Keratinocyte (primary cell): ENCODE results near the gene NLGN2. TPM values are rescaled to one million over a fixed set of nuclear protein-coding genes. Genes with fewer than 3 reads are reported as not detected.

Source experiments
- DNase-seq: peaks from one replicate; pipeline ENCODE4 v3.0.0-alpha.2; 2011; ENCODE audit warnings: low read depth, missing footprints, low spot score
- FAIRE-seq: peaks from 2 replicates; lab custom pipeline; 2011; peaks lifted over from hg19 to GRCh38; lab: Jason Lieb, UNC
- H2AFZ ChIP-seq: 2 replicates; pipeline ENCODE4 v1.6.0; 2012; ENCODE audit warnings: low read length, control low read depth, inconsistent platforms; ENCODE audit not compliant: control insufficient read depth
- H3K27ac ChIP-seq: 2 replicates; pipeline ENCODE4 v1.5.1; 2011; ENCODE audit warnings: low read length; ENCODE audit not compliant: control insufficient read depth, insufficient read depth
- H3K27me3 ChIP-seq: 3 replicates; pipeline ENCODE4 v1.6.0; 2011; ENCODE audit warnings: low read length; ENCODE audit not compliant: control insufficient read depth, insufficient read depth; ENCODE audit errors: extremely low read depth
- H3K36me3 ChIP-seq, 2 experiments: 2 replicates in 1 of 2; 3 replicates in 1 of 2; pipeline ENCODE4 v1.5.1; 2011; ENCODE audit warnings: low read length in 2 of 2, mild to moderate bottlenecking in 1 of 2; ENCODE audit not compliant: control insufficient read depth in 2 of 2, insufficient read depth in 2 of 2; ENCODE audit errors: extremely low read depth in 1 of 2
- H3K4me1 ChIP-seq: 3 replicates; pipeline ENCODE4 v1.5.1; 2011; ENCODE audit warnings: low read length; ENCODE audit not compliant: control insufficient read depth, insufficient read depth; ENCODE audit errors: extremely low read depth
- H3K4me2 ChIP-seq: 3 replicates; pipeline ENCODE4 v1.6.0; 2011; ENCODE audit warnings: low read depth, low read length; ENCODE audit not compliant: control insufficient read depth, insufficient read depth; ENCODE audit errors: extremely low read depth
- H3K4me3 ChIP-seq, 3 experiments: fragments of 200-600 bp in 1 of 3; sonication (generic) in 1 of 3; 2 replicates in 2 of 3; 3 replicates in 1 of 3; pipeline ENCODE4 v1.5.1; 2011 to 2016; ENCODE audit warnings: low read length in 3 of 3, mild to moderate bottlenecking in 3 of 3, control low read depth in 2 of 3, inconsistent platforms in 1 of 3, low read depth in 1 of 3, mixed read lengths in 1 of 3, mixed run types in 1 of 3, moderate library complexity in 1 of 3; ENCODE audit not compliant: control insufficient read depth in 2 of 3, insufficient read depth in 2 of 3; ENCODE audit errors: extremely low read depth in 1 of 3
- H3K79me2 ChIP-seq: 2 replicates; pipeline ENCODE4 v1.6.0; 2012; ENCODE audit warnings: low read length; ENCODE audit not compliant: control insufficient read depth, insufficient read depth
- H3K9ac ChIP-seq: 3 replicates; pipeline ENCODE4 v1.6.0; 2011; ENCODE audit warnings: low read length; ENCODE audit not compliant: control insufficient read depth, insufficient read depth; ENCODE audit errors: extremely low read depth
- H3K9me1 ChIP-seq: 3 replicates; pipeline ENCODE4 v1.6.0; 2011; ENCODE audit warnings: low read length; ENCODE audit not compliant: control insufficient read depth, insufficient read depth; ENCODE audit errors: extremely low read depth
- H3K9me3 ChIP-seq: 2 replicates; pipeline ENCODE4 v1.5.1; 2012; ENCODE audit warnings: low read depth, low read length; ENCODE audit not compliant: control insufficient read depth
- H4K20me1 ChIP-seq: 3 replicates; pipeline ENCODE4 v1.6.0; 2011; ENCODE audit warnings: low read length; ENCODE audit not compliant: control insufficient read depth, insufficient read depth; ENCODE audit errors: extremely low read depth
- CTCF ChIP-seq, 3 experiments: IDR thresholded peaks in 1 of 3; conservative IDR thresholded peaks in 1 of 3; optimal IDR thresholded peaks in 1 of 3; 2 replicates in 2 of 3; 3 replicates in 1 of 3; pipeline versions ENCODE3 to v1.5.1; 2011; ENCODE audit warnings: low read length in 3 of 3, mild to moderate bottlenecking in 3 of 3, moderate library complexity in 2 of 3, control low read depth in 1 of 3, inconsistent platforms in 1 of 3; ENCODE audit not compliant: insufficient read depth in 2 of 3; ENCODE audit errors: extremely low read depth in 1 of 3
- EZH2 ChIP-seq: IDR thresholded peaks from one replicate; pipeline ENCODE4 v1.6.1; 2012; ENCODE audit warnings: inconsistent platforms, mild to moderate bottlenecking, low read length, moderate library complexity
- dilution Hi-C: fragments of 300-500 bp; cut with MboI; formaldehyde crosslinking; loops from one replicate; pipeline ENCODE4 v1.7.0; 2020; ENCODE audit warnings: low sequenced_read_pairs; ENCODE audit not compliant: extremely low pct_ligation_motif_present
- polyA plus RNA-seq, 5 experiments: library from polyadenylated mRNA; depleted of rRNA in 3 of 5; stranded (reverse) in 3 of 5; stranded (forward) in 1 of 5; unstranded in 1 of 5; fragments of >200 nt; gene quantifications; 1 replicate in 1 of 5; 2 replicates in 3 of 5; 3 replicates in 1 of 5; pipeline versions ENCODE4 v1.2.1 to v1.2.3, GENCODE V29; 2011 to 2012; ENCODE audit warnings: missing spikeins in 2 of 5, low read depth in 1 of 5, low replicate concordance in 1 of 5

NLGN2 gene
- polyA plus RNA-seq, 1 donor (not counting 4 experiments of a cell fraction or from before 2014, with no cell fraction given), result 2.5 TPM

DNA sequence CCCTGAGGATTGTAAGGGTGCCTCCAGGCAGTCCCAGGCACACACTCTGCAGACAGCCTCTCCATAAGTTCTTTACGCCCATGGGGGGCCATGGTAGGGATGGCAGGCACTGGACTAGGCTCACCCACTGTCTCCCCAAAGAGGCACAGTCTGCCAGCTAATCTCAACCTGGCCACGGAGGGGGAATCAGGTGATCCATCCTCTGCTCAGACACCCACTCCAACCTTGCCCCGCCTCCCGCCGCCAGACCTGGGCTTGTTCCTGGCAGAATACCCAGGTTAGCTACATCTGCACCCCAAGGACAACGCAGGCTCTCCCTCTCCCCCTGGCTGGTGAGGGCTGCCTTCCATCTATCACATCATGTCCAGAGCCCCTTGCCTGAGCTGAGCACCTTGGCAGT lies 1.2 kb downstream of the NLGN2 start:
- no peaks in the 10 kb centered on the region for H3K9me1 ChIP-seq
- no peaks in the 10 kb centered on the region for H3K9me3 ChIP-seq
- DNase-seq, result no peak
- no peak overlapping the region for H3K9ac ChIP-seq
- no peaks in the 10 kb centered on the region for H3K27me3 ChIP-seq
- no peak overlapping the region for H3K4me3 ChIP-seq
- H4K20me1 ChIP-seq, result no peaks in the 10 kb centered on the region
- H3K27ac ChIP-seq, result no peak overlapping the region
- no peak overlapping the region for H3K4me2 ChIP-seq
- no peak overlapping the region for H2AFZ ChIP-seq
- peaks cover 16% of the 10 kb centered on the region for H3K4me1 ChIP-seq
- H3K36me3 ChIP-seq, result peaks cover 0 to 4% of the 10 kb centered on the region in 2 experiments
- TF ChIP-seq CTCF (optimal IDR thresholded peaks at IDR 0.05 in 1 of 3, IDR thresholded peaks at IDR 0.05 in 1 of 3, conservative IDR thresholded peaks at IDR 0.05 in 1 of 3; ENCODE audit: extremely low read depth in 1 of 3, insufficient read depth in 2 of 3, low read length in 3 of 3), result no peak
- TF ChIP-seq EZH2, result no peak
- no peak for FAIRE-seq
- dilution Hi-C loops, result no loop called here
- no peaks in the 10 kb centered on the region for H3K79me2 ChIP-seq

- H3K9me1 ChIP-seq, result no peaks in the 10 kb centered on the region
- no peak for TF ChIP-seq EZH2
- TF ChIP-seq CTCF (optimal IDR thresholded peaks at IDR 0.05 in 1 of 3, IDR thresholded peaks at IDR 0.05 in 1 of 3, conservative IDR thresholded peaks at IDR 0.05 in 1 of 3; ENCODE audit: extremely low read depth in 1 of 3, insufficient read depth in 2 of 3, low read length in 3 of 3), result no peak
- H3K36me3 ChIP-seq, result peaks cover 0 to 4% of the 10 kb centered on the region in 2 experiments
- no peaks in the 10 kb centered on the region for H3K27me3 ChIP-seq
- H4K20me1 ChIP-seq, result no peaks in the 10 kb centered on the region
- DNase-seq (no peak), FAIRE-seq (no peak)
- H3K79me2 ChIP-seq, result no peaks in the 10 kb centered on the region
- no peaks in the 10 kb centered on the region for H3K9me3 ChIP-seq
- no peak overlapping the region for H3K4me3 ChIP-seq
- H3K4me1 ChIP-seq, result peaks cover 16% of the 10 kb centered on the region
- H3K9ac ChIP-seq, result no peak overlapping the region
- H3K4me2 ChIP-seq, result no peak overlapping the region
- H2AFZ ChIP-seq, result no peak overlapping the region
- dilution Hi-C loops, result no loop called here
- H3K27ac ChIP-seq, result no peak overlapping the region
Measured at GRCh38 chr17:7409716-7410115, 2.1 kb downstream of the NLGN2 start.
